HepG2 (cell line): ENCODE measurements around the gene SNF8. TPM values are rescaled to one million over a fixed set of nuclear protein-coding genes. Genes with fewer than 3 reads are reported as not detected.

ENCODE experiments used
- ATM ChIP-seq: fragments of 450-650 bp; IDR thresholded peaks from 2 replicates; pipeline ENCODE4 v1.7.1; 2017; ENCODE audit warnings: mild to moderate bottlenecking, borderline replicate concordance
- CBFB ChIP-seq: sonication (generic); formaldehyde crosslinking; IDR thresholded peaks from 2 replicates; pipeline ENCODE4 v1.4.0; 2020; ENCODE audit warnings: missing genetic modification reagents
- CBX1 ChIP-seq: IDR thresholded peaks from one replicate; pipeline ENCODE4 v1.6.1; 2016; ENCODE audit warnings: antibody characterized with exemption, low read depth
- CEBPB ChIP-seq: IDR thresholded peaks from 2 replicates; pipeline ENCODE4 v1.6.1; 2011; ENCODE audit warnings: low read depth, low read length, improper control_type of control experiment, borderline replicate concordance
- DNMT3B ChIP-seq: conservative IDR thresholded peaks from 2 replicates; pipeline ENCODE4 v1.6.1; 2016; ENCODE audit warnings: missing biosample characterization, control low read depth
- MXD1 ChIP-seq: sonication (generic); formaldehyde crosslinking; IDR thresholded peaks from 2 replicates; pipeline ENCODE4 v1.4.0; 2020; ENCODE audit warnings: mild to moderate bottlenecking, missing genetic modification reagents
- POLR2AphosphoS5 ChIP-seq: IDR thresholded peaks from 2 replicates; pipeline ENCODE4 v1.6.1; 2012; ENCODE audit warnings: low read depth, low read length
- PRDM4 ChIP-seq: sonication (generic); formaldehyde crosslinking; IDR thresholded peaks from 2 replicates; pipeline ENCODE4 v1.9.0; 2021; ENCODE audit warnings: missing genetic modification reagents, borderline replicate concordance
- RBFOX2 ChIP-seq: fragments of 200-400 bp; formaldehyde crosslinking; IDR thresholded peaks from 2 replicates; pipeline ENCODE4 v1.6.1; 2017; ENCODE audit warnings: low read depth, mild to moderate bottlenecking, low read length
- RXRB ChIP-seq: IDR thresholded peaks from 2 replicates; pipeline ENCODE4 v1.6.1; 2016; ENCODE audit warnings: borderline replicate concordance, missing genetic modification reagents, missing compliant biosample characterization
- SYNCRIP ChIP-seq: fragments of 200-400 bp; formaldehyde crosslinking; IDR thresholded peaks from 2 replicates; pipeline ENCODE4 v1.6.1; 2018; ENCODE audit warnings: mild to moderate bottlenecking, low read depth, low read length; ENCODE audit not compliant: insufficient read depth
- YEATS2 ChIP-seq: sonication (generic); formaldehyde crosslinking; IDR thresholded peaks from 2 replicates; pipeline ENCODE4 v1.4.0; 2020; ENCODE audit warnings: missing genetic modification reagents, borderline replicate concordance
- ZFAT ChIP-seq: sonication (generic); formaldehyde crosslinking; conservative IDR thresholded peaks from 2 replicates; pipeline ENCODE4 v1.8.1; 2023; ENCODE audit warnings: missing genetic modification reagents, inconsistent platforms
- ZFP36 ChIP-seq: fragments of 150-350 bp; IDR thresholded peaks from 2 replicates; pipeline ENCODE4 v1.6.1; 2018; ENCODE audit warnings: borderline replicate concordance, low read length, low read depth; ENCODE audit not compliant: partially characterized antibody
- ZFP36L1 ChIP-seq: sonication (generic); formaldehyde crosslinking; IDR thresholded peaks from 2 replicates; pipeline ENCODE4 v1.8.0; 2022; ENCODE audit warnings: mild to moderate bottlenecking, missing genetic modification reagents, moderate library complexity
- ZMYM3 ChIP-seq: sonication (generic); formaldehyde crosslinking; IDR thresholded peaks from 2 replicates; pipeline ENCODE4 v1.5.1; 2020; ENCODE audit warnings: mild to moderate bottlenecking, missing genetic modification reagents
- ZNF235 ChIP-seq: sonication (generic); formaldehyde crosslinking; IDR thresholded peaks from 2 replicates; pipeline ENCODE4 v1.8.1; 2023; ENCODE audit warnings: mild to moderate bottlenecking, missing genetic modification reagents, borderline replicate concordance
- ZNF253 ChIP-seq: sonication (generic); formaldehyde crosslinking; IDR thresholded peaks from 2 replicates; pipeline ENCODE4 v1.8.0; 2022; ENCODE audit warnings: mild to moderate bottlenecking, missing genetic modification reagents, borderline replicate concordance
- ZNF562 ChIP-seq: sonication (generic); formaldehyde crosslinking; IDR thresholded peaks from 2 replicates; pipeline ENCODE4 v1.8.0; 2022; ENCODE audit warnings: missing genetic modification reagents, borderline replicate concordance
- ZNF790 ChIP-seq: sonication (generic); formaldehyde crosslinking; IDR thresholded peaks from 2 replicates; pipeline ENCODE4 v1.8.0; 2022; ENCODE audit warnings: missing genetic modification reagents, mild to moderate bottlenecking, borderline replicate concordance
- ZNF878 ChIP-seq: sonication (generic); formaldehyde crosslinking; IDR thresholded peaks from 2 replicates; pipeline ENCODE4 v1.8.1; 2023; ENCODE audit warnings: mild to moderate bottlenecking, missing genetic modification reagents, moderate library complexity
- polyA plus RNA-seq, 8 experiments: library from polyadenylated mRNA; depleted of rRNA in 3 of 8; stranded (reverse) in 7 of 8; unstranded in 1 of 8; fragments of >200 nt; fragmentation: Illumina TruSeq in 4 of 8; extraction: Trizol in 4 of 8; gene quantifications; 2 replicates each; pipeline versions ENCODE4 v1.2.1 to v1.2.3, GENCODE V29; 2011 to 2016; ENCODE audit warnings: low read depth in 4 of 8, missing spikeins in 1 of 8, mixed read lengths in 1 of 8; ENCODE audit not compliant: insufficient read depth in 1 of 8
- total RNA-seq, 5 experiments: library from RNA; depleted of rRNA; stranded (reverse); fragments of >200 nt; fragmentation: Illumina TruSeq; extraction: Trizol; gene quantifications; 2 replicates each; pipeline ENCODE4 v1.2.3, GENCODE V29; 2016; ENCODE audit warnings: low read depth in 1 of 5
- TF ChIP-seq, protein P1 (sequence below): sonication (generic); formaldehyde crosslinking; IDR thresholded peaks from 2 replicates; pipeline ENCODE4 v1.5.1; 2020; ENCODE audit warnings: mild to moderate bottlenecking, missing genetic modification reagents, moderate library complexity
- TF ChIP-seq, protein P2 (sequence below): sonication (generic); formaldehyde crosslinking; IDR thresholded peaks from 2 replicates; pipeline ENCODE4 v1.8.1; 2023; ENCODE audit warnings: mild to moderate bottlenecking, moderate library complexity, missing genetic modification reagents

The SNF8 gene
- total and polyA plus RNA-seq, 2 of the 13 experiments (the other 11 are each of a cell fraction or from before 2014, with no cell fraction given): 114 to 153 TPM

DNA sequence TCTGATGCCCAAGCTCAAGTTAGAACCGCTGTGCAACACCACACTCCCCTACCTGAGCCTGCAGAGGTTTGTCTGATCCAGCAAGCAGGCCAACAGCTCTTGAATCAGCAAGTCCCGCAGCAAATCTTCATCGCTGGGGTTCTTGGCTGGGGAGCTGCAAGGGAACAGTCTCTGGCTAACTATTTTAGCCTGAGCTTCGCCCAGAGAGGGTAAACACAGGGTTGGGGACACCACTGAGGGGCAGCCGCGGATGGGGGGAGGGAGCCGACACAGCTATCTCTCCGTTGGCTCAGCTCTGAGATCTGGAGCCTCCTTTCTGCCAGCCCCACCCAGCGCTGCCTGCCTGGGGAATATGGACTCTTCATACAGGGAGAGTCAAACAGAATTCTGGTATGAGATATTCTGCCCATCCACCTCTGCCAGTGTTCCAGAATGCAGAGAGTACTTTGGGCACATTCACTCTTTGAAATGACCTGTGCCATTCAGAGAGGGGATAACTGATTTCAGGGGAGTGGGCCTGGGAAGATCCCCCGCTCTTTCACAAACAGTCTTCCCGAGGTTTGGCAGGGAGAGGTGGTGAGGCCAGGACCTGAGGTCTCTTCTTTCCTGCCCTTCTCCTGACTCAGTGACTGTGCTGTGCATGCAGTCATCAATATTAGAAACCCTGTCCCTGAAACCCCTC lies 16.3 kb upstream of the SNF8 start (continued):
- TF ChIP-seq, protein P1, sequence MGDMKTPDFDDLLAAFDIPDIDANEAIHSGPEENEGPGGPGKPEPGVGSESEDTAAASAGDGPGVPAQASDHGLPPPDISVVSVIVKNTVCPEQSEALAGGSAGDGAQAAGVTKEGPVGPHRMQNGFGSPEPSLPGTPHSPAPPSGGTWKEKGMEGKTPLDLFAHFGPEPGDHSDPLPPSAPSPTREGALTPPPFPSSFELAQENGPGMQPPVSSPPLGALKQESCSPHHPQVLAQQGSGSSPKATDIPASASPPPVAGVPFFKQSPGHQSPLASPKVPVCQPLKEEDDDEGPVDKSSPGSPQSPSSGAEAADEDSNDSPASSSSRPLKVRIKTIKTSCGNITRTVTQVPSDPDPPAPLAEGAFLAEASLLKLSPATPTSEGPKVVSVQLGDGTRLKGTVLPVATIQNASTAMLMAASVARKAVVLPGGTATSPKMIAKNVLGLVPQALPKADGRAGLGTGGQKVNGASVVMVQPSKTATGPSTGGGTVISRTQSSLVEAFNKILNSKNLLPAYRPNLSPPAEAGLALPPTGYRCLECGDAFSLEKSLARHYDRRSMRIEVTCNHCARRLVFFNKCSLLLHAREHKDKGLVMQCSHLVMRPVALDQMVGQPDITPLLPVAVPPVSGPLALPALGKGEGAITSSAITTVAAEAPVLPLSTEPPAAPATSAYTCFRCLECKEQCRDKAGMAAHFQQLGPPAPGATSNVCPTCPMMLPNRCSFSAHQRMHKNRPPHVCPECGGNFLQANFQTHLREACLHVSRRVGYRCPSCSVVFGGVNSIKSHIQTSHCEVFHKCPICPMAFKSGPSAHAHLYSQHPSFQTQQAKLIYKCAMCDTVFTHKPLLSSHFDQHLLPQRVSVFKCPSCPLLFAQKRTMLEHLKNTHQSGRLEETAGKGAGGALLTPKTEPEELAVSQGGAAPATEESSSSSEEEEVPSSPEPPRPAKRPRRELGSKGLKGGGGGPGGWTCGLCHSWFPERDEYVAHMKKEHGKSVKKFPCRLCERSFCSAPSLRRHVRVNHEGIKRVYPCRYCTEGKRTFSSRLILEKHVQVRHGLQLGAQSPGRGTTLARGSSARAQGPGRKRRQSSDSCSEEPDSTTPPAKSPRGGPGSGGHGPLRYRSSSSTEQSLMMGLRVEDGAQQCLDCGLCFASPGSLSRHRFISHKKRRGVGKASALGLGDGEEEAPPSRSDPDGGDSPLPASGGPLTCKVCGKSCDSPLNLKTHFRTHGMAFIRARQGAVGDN (CRISPR knock-in tag): peak; percentile 72
- TF ChIP-seq MXD1 (CRISPR knock-in tag) (no peak), PRDM4 (CRISPR knock-in tag) (0 out of 2 replicates have a peak, but pooled peaks have one; percentile 53), RBFOX2 (no peak), YEATS2 (CRISPR knock-in tag) (0 out of 2 replicates have a peak, but pooled peaks have one; percentile 19), CBFB (no peak), ZMYM3 (CRISPR knock-in tag) (peak; percentile 62), ZNF790 (CRISPR knock-in tag) (no peak), DNMT3B (CRISPR knock-in tag) (no peak; the same call in 1 of the 2 replicates), ZFAT (CRISPR knock-in tag) (no peak), POLR2AphosphoS5 (no peak), CBX1 (no peak), ZNF235 (CRISPR knock-in tag) (no peak), ZFP36 (no peak), ZNF562 (no peak), ZNF878 (CRISPR knock-in tag) (no peak), CEBPB (no peak), ZFP36L1 (no peak), ATM (no peak), RXRB (CRISPR knock-in tag) (0 out of 2 replicates have a peak, but pooled peaks have one; percentile 57), ZNF253 (CRISPR knock-in tag) (no peak), SYNCRIP (no peak)
- TF ChIP-seq, protein P2, sequence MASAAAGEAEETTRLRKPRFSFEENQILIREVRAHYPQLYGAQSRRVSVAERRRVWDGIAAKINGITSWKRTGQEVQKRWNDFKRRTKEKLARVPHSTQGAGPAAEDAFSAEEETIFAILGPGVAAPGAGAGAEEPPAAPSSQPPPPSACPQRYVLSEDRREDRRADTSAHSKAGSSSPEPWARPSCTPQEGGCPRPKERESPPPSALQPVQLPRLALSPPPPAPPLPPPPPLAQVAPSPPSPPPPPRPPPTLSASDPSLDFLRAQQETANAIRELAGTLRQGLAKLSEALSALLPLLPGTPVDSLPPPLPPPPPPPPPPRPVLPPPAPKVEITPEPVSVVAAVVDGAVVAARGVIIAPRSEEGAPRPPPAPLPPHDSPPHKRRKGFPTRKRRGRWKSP (CRISPR knock-in tag): no peak
